ENCODE data around the gene HSPBP1. TPM values are rescaled to one million over a fixed set of nuclear protein-coding genes. Genes with fewer than 3 reads are reported as not detected.

The HSPBP1 gene
- total and polyA plus RNA-seq, 2 of the 13 experiments (the other 11 are each of a cell fraction or from before 2014, with no cell fraction given): 22.3 to 33.7 TPM

GRCh38 chr19:55305491-55305890 is 25.6 kb upstream of the HSPBP1 start (continued):
- TF ChIP-seq SMAD1 (CRISPR knock-in tag; IDR thresholded peaks at IDR 0.05; ENCODE audit: borderline replicate concordance, low read depth) (no peak), FOXK1 (CRISPR knock-in tag; IDR thresholded peaks at IDR 0.05; ENCODE audit: borderline replicate concordance, low read depth) (0 out of 2 replicates have a peak, but pooled peaks have one; percentile 18), SALL1 (CRISPR knock-in tag; IDR thresholded peaks at IDR 0.05) (peak; percentile 17; the same call in 1 of the 2 replicates), KLF12 (CRISPR knock-in tag; IDR thresholded peaks at IDR 0.05; ENCODE audit: borderline replicate concordance) (no peak), SIX4 (CRISPR knock-in tag; IDR thresholded peaks at IDR 0.05) (no peak), ZFY (CRISPR knock-in tag; IDR thresholded peaks at IDR 0.05) (peak; percentile 56), GABPA (IDR thresholded peaks at IDR 0.05; ENCODE audit: low read depth, low read length) (peak; percentile 51), GABPA (CRISPR knock-in tag; IDR thresholded peaks at IDR 0.05; ENCODE audit: low read depth) (peak; percentile 86), TARDBP (CRISPR knock-in tag; IDR thresholded peaks at IDR 0.05) (no peak), KAT2B (IDR thresholded peaks at IDR 0.05; ENCODE audit: borderline replicate concordance, low read depth, low read length) (no peak), POGZ (CRISPR knock-in tag; IDR thresholded peaks at IDR 0.05) (no peak), MLX (CRISPR knock-in tag; IDR thresholded peaks at IDR 0.05) (no peak), DR1 (CRISPR knock-in tag; IDR thresholded peaks at IDR 0.05) (no peak), PCBP2 (optimal IDR thresholded peaks at IDR 0.05; ENCODE audit: low read depth, low read length, poor library complexity, severe bottlenecking) (no peak), ZFP36L1 (CRISPR knock-in tag; IDR thresholded peaks at IDR 0.05) (no peak), ZNF556 (CRISPR knock-in tag; IDR thresholded peaks at IDR 0.05; ENCODE audit: borderline replicate concordance) (no peak), ZFP37 (CRISPR knock-in tag; IDR thresholded peaks at IDR 0.05; ENCODE audit: borderline replicate concordance) (no peak), TP53 (CRISPR knock-in tag; conservative IDR thresholded peaks at IDR 0.05) (no peak), ZNF142 (CRISPR knock-in tag; IDR thresholded peaks at IDR 0.05) (no peak), TBX3 (IDR thresholded peaks at IDR 0.05; ENCODE audit: borderline replicate concordance) (no peak), ZNF367 (CRISPR knock-in tag; IDR thresholded peaks at IDR 0.05; ENCODE audit: borderline replicate concordance) (no peak), ZSCAN9 (CRISPR knock-in tag; IDR thresholded peaks at IDR 0.05; ENCODE audit: borderline replicate concordance) (no peak), CREB1 (IDR thresholded peaks at IDR 0.05) (no peak), CREB1 (CRISPR knock-in tag; IDR thresholded peaks at IDR 0.05) (peak; percentile 54; the same call in 1 of the 2 replicates), ELF1 (CRISPR knock-in tag; IDR thresholded peaks at IDR 0.05) (peak; percentile 47; the same call in 1 of the 2 replicates), AGO1 (IDR thresholded peaks at IDR 0.05; ENCODE audit: low read depth, low read length, poor library complexity, severe bottlenecking) (no peak), ZNF569 (CRISPR knock-in tag; IDR thresholded peaks at IDR 0.05; ENCODE audit: borderline replicate concordance) (no peak), SRSF1 (optimal IDR thresholded peaks at IDR 0.05; ENCODE audit: low read depth, low read length) (no peak), HNRNPL (IDR thresholded peaks at IDR 0.05; ENCODE audit: low read depth, low read length) (no peak)

All from HepG2 (cell line).